Gastrocnemius medialis (tissue), 4 donors: ENCODE data around the gene C1QC. TPM values are rescaled to one million over a fixed set of nuclear protein-coding genes. Genes with fewer than 3 reads are reported as not detected.
"Not testable (repeated sequence)": the region's sequence is repeated elsewhere in the genome, so short reads cannot be mapped to it uniquely, and the experiment has no call there.

Source experiments
- ATAC-seq, 2 donors: fragments of 150-250 bp; one replicate each; pipeline ENCODE4 v1.9.1; 2016
- DNase-seq, 2 donors: peaks; one replicate each; pipeline ENCODE4 v3.0.0-alpha.2; 2019
- H3K27ac ChIP-seq, 4 donors: fragments of 200-600 bp; sonication (generic); 1 replicate in 1 of 4; 2 replicates in 3 of 4; pipeline ENCODE4 v1.5.1; 2016 to 2018; ENCODE audit warnings: mild to moderate bottlenecking in 2 of 4, moderate library complexity in 1 of 4
- H3K27me3 ChIP-seq, 3 donors: fragments of 200-600 bp; sonication (generic) in 2 of 3; 1 replicate in 1 of 3; 2 replicates in 2 of 3; pipeline versions ENCODE4 v1.5.1 to v1.6.0; 2016 to 2019; ENCODE audit warnings: mild to moderate bottlenecking in 1 of 3, moderate library complexity in 1 of 3
- H3K36me3 ChIP-seq, 2 donors: fragments of 200-600 bp; sonication (generic) in 1 of 2; one replicate each; pipeline ENCODE4 v1.5.1; 2017 to 2018
- H3K4me1 ChIP-seq, 2 donors: fragments of 200-600 bp; sonication (generic) in 1 of 2; one replicate each; pipeline ENCODE4 v1.5.1; 2016 to 2017; ENCODE audit warnings: mild to moderate bottlenecking in 2 of 2
- H3K4me3 ChIP-seq, 4 donors: fragments of 200-600 bp; sonication (generic) in 3 of 4; 1 replicate in 1 of 4; 2 replicates in 3 of 4; pipeline ENCODE4 v1.5.1; 2016 to 2019; ENCODE audit warnings: mild to moderate bottlenecking in 2 of 4
- H3K9me3 ChIP-seq, 3 donors: fragments of 200-600 bp; sonication (generic) in 2 of 3; 1 replicate in 1 of 3; 2 replicates in 2 of 3; pipeline ENCODE4 v1.5.1; 2016 to 2019
- CTCF ChIP-seq, 5 experiments: fragments of 450-650 bp in 3 of 5; fragments of 200-600 bp in 2 of 5; sonication (generic) in 2 of 5; IDR thresholded peaks in 4 of 5; conservative IDR thresholded peaks in 1 of 5; 1 replicate in 4 of 5; 2 replicates in 1 of 5; pipeline ENCODE4 v1.5.1; 2016 to 2019; ENCODE audit warnings: antibody characterized with exemption in 5 of 5, mild to moderate bottlenecking in 3 of 5, moderate library complexity in 3 of 5
- POLR2A ChIP-seq, 2 donors: fragments of 450-650 bp; IDR thresholded peaks; one replicate each; pipeline ENCODE4 v1.6.1; 2017; ENCODE audit warnings: antibody characterized with exemption in 2 of 2, mild to moderate bottlenecking in 2 of 2, moderate library complexity in 2 of 2
- in situ Hi-C, 4 donors: fragments of 200-750 bp; cut with MboI; loops; one replicate each; pipeline versions ENCODE4 v1.15.0 to v1.8.0; 2017; ENCODE audit warnings: low sequenced_read_pairs in 4 of 4
- intact Hi-C: fragments of 100-400 bp; cut with DNase I; formaldehyde crosslinking; loops from one replicate; pipeline ENCODE4 v1.15.1; 2023; ENCODE audit warnings: low total_unique reads
- total RNA-seq, 4 donors: library from RNA; depleted of rRNA; stranded (reverse); fragments of >200 nt; gene quantifications; one replicate each; pipeline versions ENCODE4 v1.1.0 to v1.2.3, GENCODE V29; 2016

Gene C1QC
- total RNA-seq, 4 donors from 2014 or later, result 12.9 to 66.3 (median 33.5) TPM

DNA sequence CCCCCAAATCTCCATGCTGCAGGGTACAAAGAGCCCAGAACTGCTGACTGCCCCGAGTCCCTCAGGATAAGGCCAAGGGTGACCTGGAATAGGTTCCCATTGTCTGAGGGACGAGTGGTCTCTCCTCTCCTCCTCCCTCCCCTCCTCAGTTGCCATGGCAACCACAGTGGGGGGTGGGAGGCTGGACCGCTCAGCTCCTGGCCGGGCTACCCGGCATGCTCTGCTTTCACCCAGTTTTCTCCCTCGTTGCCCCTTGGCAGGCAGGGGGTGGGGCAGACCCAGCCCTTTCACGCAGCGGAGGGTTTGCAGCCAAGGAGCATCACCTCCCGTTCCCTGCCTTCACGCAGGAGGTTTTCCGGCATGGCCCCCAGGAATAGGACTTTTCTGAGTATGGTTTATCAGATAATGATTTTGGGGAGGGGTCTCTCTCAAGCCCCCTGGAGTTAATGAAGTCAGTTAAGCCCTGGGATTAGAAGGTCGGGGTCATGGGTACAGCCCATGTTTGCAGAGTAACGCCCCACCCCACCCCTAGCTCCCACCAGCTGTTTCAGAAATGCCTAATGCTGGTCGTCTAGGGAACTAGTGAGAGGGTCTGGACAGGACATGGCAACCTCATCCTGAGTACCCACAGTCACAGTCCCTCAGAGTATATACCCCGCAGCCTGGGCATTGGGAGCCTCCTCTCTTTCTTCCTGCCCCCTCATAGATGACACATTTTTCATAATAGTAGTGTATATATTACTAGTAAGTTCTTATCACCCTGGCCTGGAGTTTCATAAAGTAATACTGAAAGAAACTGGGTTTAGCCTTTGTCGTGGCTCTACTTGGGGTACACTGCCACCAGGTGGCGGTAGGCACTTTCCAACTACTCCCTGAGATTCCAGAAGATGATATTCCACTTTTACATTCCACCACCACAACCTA lies 30.3 kb downstream of the C1QC start:
- H3K27me3 ChIP-seq, result peaks cover 28 to 39% (median 37%) of the 10 kb centered on the region in 3 donors
- no peak for DNase-seq
- in situ Hi-C loops, result no loop called here
- H3K36me3 ChIP-seq, result no peaks in the 10 kb centered on the region
- H3K9me3 ChIP-seq, result no peaks in the 10 kb centered on the region
- H3K4me3 ChIP-seq, result no peak overlapping the region
- intact Hi-C loops, result no loop called here
- no peak overlapping the region for H3K27ac ChIP-seq
- H3K4me1 ChIP-seq, result no peaks in the 10 kb centered on the region
- peak in 3 of 5 experiments; percentile 35 to 56 (median 45) for TF ChIP-seq CTCF (IDR thresholded peaks at IDR 0.05 in 4 of 5, conservative IDR thresholded peaks at IDR 0.05 in 1 of 5)
- TF ChIP-seq POLR2A (IDR thresholded peaks at IDR 0.05), result no peak
- no peak for ATAC-seq

- intact Hi-C loops, result no loop called here
- Histone ChIP-seq H3K27ac (no peak overlapping the region), H3K4me3 (no peak overlapping the region), H3K4me1 (no peaks in the 10 kb centered on the region), H3K27me3 (peaks cover 28 to 39% (median 35%) of the 10 kb centered on the region in 3 donors), H3K9me3 (no peaks in the 10 kb centered on the region), H3K36me3 (no peaks in the 10 kb centered on the region)
- in situ Hi-C loops, result no loop called here
- ATAC-seq, result no peak
- no peak for TF ChIP-seq CTCF (IDR thresholded peaks at IDR 0.05 in 4 of 5, conservative IDR thresholded peaks at IDR 0.05 in 1 of 5)
- TF ChIP-seq POLR2A (IDR thresholded peaks at IDR 0.05), result no peak
- no peak for DNase-seq
These were observed 30.9 kb downstream of the C1QC start for GRCh38 chr1:22674410-22674749.

- DNase-seq, ATAC-seq, H3K4me3 ChIP-seq, H3K9me3 ChIP-seq, in situ Hi-C loops, H3K27ac ChIP-seq, H3K36me3 ChIP-seq, H3K4me1 ChIP-seq, intact Hi-C loops: not testable (repeated sequence)
- H3K27me3 ChIP-seq, result peaks cover 19 to 36% (median 27%) of the 10 kb centered on the region in 3 donors
These were observed 32.7 kb downstream of the C1QC start for GRCh38 chr1:22676151-22676550.

GRCh38 chr1:22676916-22677583 lies 33.6 kb downstream of the C1QC start:
- TF ChIP-seq POLR2A (IDR thresholded peaks at IDR 0.05), result no peak
- TF ChIP-seq CTCF (IDR thresholded peaks at IDR 0.05 in 4 of 5, conservative IDR thresholded peaks at IDR 0.05 in 1 of 5), result no peak
- no peak overlapping the region for H3K27ac ChIP-seq
- ATAC-seq (no peak), DNase-seq (no peak)
- in situ Hi-C loops, result no loop called here
- peaks cover 10 to 33% (median 18%) of the 10 kb centered on the region in 3 donors for H3K27me3 ChIP-seq
- H3K4me1 ChIP-seq, result no peaks in the 10 kb centered on the region
- intact Hi-C loops, result no loop called here
- no peaks in the 10 kb centered on the region for H3K36me3 ChIP-seq
- H3K9me3 ChIP-seq, result no peaks in the 10 kb centered on the region
- H3K4me3 ChIP-seq, result no peak overlapping the region
